ENCODE measurements around the gene GPC1.

DNA sequence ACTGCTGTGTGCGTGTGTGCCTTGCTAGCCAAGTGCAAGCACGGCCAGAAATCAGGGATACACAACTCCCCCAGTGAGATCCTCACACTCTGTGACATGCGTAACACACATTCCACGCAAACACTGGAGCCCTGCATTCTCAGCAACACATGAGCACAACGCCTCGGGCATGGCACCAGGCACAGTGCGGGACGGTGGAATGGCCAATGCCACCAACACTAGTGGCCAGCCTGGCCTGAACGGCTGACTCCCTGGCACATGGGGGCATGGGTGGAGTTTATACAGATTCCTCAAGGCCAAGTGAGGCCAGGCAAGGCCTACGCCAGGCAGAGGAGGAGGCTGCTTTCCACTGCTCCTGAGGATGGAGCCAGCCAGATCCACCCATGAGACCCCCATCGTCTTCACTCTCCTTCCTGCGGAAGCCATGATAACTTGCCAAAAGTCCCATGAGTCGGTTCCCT lies 66.1 kb downstream of the GPC1 start:
- TF ChIP-seq, protein P1, sequence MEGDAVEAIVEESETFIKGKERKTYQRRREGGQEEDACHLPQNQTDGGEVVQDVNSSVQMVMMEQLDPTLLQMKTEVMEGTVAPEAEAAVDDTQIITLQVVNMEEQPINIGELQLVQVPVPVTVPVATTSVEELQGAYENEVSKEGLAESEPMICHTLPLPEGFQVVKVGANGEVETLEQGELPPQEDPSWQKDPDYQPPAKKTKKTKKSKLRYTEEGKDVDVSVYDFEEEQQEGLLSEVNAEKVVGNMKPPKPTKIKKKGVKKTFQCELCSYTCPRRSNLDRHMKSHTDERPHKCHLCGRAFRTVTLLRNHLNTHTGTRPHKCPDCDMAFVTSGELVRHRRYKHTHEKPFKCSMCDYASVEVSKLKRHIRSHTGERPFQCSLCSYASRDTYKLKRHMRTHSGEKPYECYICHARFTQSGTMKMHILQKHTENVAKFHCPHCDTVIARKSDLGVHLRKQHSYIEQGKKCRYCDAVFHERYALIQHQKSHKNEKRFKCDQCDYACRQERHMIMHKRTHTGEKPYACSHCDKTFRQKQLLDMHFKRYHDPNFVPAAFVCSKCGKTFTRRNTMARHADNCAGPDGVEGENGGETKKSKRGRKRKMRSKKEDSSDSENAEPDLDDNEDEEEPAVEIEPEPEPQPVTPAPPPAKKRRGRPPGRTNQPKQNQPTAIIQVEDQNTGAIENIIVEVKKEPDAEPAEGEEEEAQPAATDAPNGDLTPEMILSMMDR (IDR thresholded peaks at IDR 0.05), result no peak
- no peak for TF ChIP-seq POLR2A (IDR thresholded peaks at IDR 0.05)

Data from uterus (tissue), 2 donors.